AG09309 (cell line): Measurements from ENCODE around the gene CNIH3.

Experiments used
- DNase-seq: peaks from one replicate; pipeline ENCODE4 v3.0.0-alpha.2; 2010; ENCODE audit warnings: low read depth
- H3K4me3 ChIP-seq: 2 replicates; pipeline ENCODE4 v1.5.1; 2011; ENCODE audit warnings: mild to moderate bottlenecking, low read depth, low read length, moderate library complexity; ENCODE audit not compliant: control insufficient read depth
- CTCF ChIP-seq: IDR thresholded peaks from 2 replicates; pipeline ENCODE4 v1.5.1; 2011; ENCODE audit warnings: mild to moderate bottlenecking, low read depth, low read length, inconsistent platforms; ENCODE audit not compliant: insufficient read depth, control insufficient read depth; ENCODE audit errors: missing control alignments

CNIH3 gene

GRCh38 chr1:224612246-224612645 is 3.9 kb upstream of the CNIH3 start:
- no peak overlapping the region for H3K4me3 ChIP-seq
- no peak for TF ChIP-seq CTCF
- DNase-seq: no peak

- no peak overlapping the region for H3K4me3 ChIP-seq
- TF ChIP-seq CTCF: no peak
- no peak for DNase-seq
These were observed 2.6 kb upstream of the CNIH3 start for GRCh38 chr1:224613486-224613885.

- no peak for TF ChIP-seq CTCF
- DNase-seq: no peak
- H3K4me3 ChIP-seq: peak overlapping the region; percentile 68
These were observed 766 bp downstream of the CNIH3 start for GRCh38 chr1:224616756-224617409.

- TF ChIP-seq CTCF: no peak
- no peak for DNase-seq
- H3K4me3 ChIP-seq: peak overlapping the region; percentile 68
These were observed 1.6 kb downstream of the CNIH3 start for GRCh38 chr1:224617410-224618355.

- TF ChIP-seq CTCF: no peak
- no peak overlapping the region for H3K4me3 ChIP-seq
- no peak for DNase-seq
These were observed 3.1 kb downstream of the CNIH3 start for GRCh38 chr1:224619209-224619608.

- no peak for TF ChIP-seq CTCF
- H3K4me3 ChIP-seq: no peak overlapping the region
- DNase-seq: no peak
These were observed 4.0 kb downstream of the CNIH3 start for GRCh38 chr1:224620105-224620504.
